ENCODE measurements around the gene COX4I1. TPM values are rescaled to one million over a fixed set of nuclear protein-coding genes. Genes with fewer than 3 reads are reported as not detected.

The COX4I1 gene
- total RNA-seq, 1 experiment from 2014 or later = 554 TPM

DNA sequence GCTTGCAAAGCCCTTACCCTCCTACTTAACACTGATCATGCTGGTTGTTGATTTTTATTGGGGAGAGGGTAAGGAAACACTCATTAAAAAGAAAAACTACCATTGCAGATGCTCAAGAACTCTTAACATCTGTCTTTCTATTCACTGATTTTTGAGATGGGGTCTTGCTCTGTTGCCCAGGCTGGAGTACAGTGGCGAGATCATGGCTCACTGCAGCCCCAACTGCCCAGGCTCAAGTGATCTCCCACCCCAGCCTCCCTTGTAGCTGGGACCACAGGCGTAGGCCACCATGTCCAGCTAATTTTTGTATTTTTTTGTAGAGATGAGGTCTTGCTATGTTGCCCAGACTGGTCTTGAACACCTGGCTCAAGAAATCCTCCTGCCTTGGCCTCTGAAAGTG, 14.7 kb upstream of the COX4I1 start:
- no peak for DNase-seq (ENCODE audit: low spot score)
- no TSS peak for BruUV-seq (replicated peaks)
- no peaks in the 10 kb centered on the region for H3K27me3 ChIP-seq (replicated peaks; ENCODE audit: insufficient read depth, low read depth, low read length, poor library complexity)
- POLR2A ChIA-PET (ENCODE audit: low non-redundant PET) = no interaction called here
- no peaks in the 10 kb centered on the region for H3K4me1 ChIP-seq (ENCODE audit: insufficient read depth, low read length, poor library complexity, severe bottlenecking)
- no peak overlapping the region for H3K4me3 ChIP-seq (ENCODE audit: low read depth, low read length, poor library complexity, severe bottlenecking)
- CTCF ChIA-PET = no interaction called here
- H3K36me3 ChIP-seq (ENCODE audit: insufficient read depth, low read length, poor library complexity, severe bottlenecking) = peaks cover 20% of the 10 kb centered on the region
- intact Hi-C loops (cut with micrococcal nuclease; ENCODE audit: unreplicated experiment) = no loop called here
- no peak overlapping the region for H3K27ac ChIP-seq (ENCODE audit: low read depth, low read length, poor library complexity, severe bottlenecking)
- TF ChIP-seq, protein P1, sequence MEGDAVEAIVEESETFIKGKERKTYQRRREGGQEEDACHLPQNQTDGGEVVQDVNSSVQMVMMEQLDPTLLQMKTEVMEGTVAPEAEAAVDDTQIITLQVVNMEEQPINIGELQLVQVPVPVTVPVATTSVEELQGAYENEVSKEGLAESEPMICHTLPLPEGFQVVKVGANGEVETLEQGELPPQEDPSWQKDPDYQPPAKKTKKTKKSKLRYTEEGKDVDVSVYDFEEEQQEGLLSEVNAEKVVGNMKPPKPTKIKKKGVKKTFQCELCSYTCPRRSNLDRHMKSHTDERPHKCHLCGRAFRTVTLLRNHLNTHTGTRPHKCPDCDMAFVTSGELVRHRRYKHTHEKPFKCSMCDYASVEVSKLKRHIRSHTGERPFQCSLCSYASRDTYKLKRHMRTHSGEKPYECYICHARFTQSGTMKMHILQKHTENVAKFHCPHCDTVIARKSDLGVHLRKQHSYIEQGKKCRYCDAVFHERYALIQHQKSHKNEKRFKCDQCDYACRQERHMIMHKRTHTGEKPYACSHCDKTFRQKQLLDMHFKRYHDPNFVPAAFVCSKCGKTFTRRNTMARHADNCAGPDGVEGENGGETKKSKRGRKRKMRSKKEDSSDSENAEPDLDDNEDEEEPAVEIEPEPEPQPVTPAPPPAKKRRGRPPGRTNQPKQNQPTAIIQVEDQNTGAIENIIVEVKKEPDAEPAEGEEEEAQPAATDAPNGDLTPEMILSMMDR (conservative IDR thresholded peaks at IDR 0.05; ENCODE audit: low read depth, low read length) = no peak
- TF ChIP-seq EZH2 (IDR thresholded peaks at IDR 0.05; ENCODE audit: borderline replicate concordance, low read depth, low read length, poor library complexity, severe bottlenecking) = no peak
- H3K9me3 ChIP-seq (ENCODE audit: low read depth, low read length, poor library complexity, severe bottlenecking) = no peaks in the 10 kb centered on the region

DNA sequence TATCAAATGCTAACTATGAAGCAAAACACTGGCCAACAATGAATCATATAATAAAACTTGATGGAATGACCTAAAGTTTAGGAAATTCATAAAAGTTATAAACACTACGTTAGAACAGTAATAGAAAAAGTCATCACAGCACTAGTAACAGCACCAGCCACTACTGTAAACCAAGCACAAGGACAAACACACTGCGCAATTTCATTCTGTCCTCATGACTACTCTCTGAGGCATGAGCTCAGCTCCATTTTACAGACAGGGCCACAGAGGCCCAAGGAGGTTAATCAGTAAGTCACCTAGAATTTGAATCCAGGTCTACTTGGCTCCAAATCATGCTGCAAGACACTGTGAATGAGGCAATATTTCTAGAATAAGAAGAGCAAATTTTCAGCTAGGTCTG, 13.6 kb upstream of the COX4I1 start:
- Histone ChIP-seq H3K4me3 (ENCODE audit: low read depth, low read length, poor library complexity, severe bottlenecking) (no peak overlapping the region), H3K27me3 (replicated peaks; ENCODE audit: insufficient read depth, low read depth, low read length, poor library complexity) (no peaks in the 10 kb centered on the region), H3K4me1 (ENCODE audit: insufficient read depth, low read length, poor library complexity, severe bottlenecking) (no peaks in the 10 kb centered on the region), H3K9me3 (ENCODE audit: low read depth, low read length, poor library complexity, severe bottlenecking) (no peaks in the 10 kb centered on the region), H3K27ac (ENCODE audit: low read depth, low read length, poor library complexity, severe bottlenecking) (no peak overlapping the region), H3K36me3 (ENCODE audit: insufficient read depth, low read length, poor library complexity, severe bottlenecking) (peaks cover 10% of the 10 kb centered on the region)
- intact Hi-C loops (cut with micrococcal nuclease; ENCODE audit: unreplicated experiment) = no loop called here
- TF ChIP-seq, protein P1 (conservative IDR thresholded peaks at IDR 0.05; ENCODE audit: low read depth, low read length) = no peak
- no peak for TF ChIP-seq EZH2 (IDR thresholded peaks at IDR 0.05; ENCODE audit: borderline replicate concordance, low read depth, low read length, poor library complexity, severe bottlenecking)
- POLR2A ChIA-PET (ENCODE audit: low non-redundant PET) = no interaction called here
- no TSS peak for BruUV-seq (replicated peaks)
- DNase-seq (ENCODE audit: low spot score) = no peak
- CTCF ChIA-PET = no interaction called here

DNA sequence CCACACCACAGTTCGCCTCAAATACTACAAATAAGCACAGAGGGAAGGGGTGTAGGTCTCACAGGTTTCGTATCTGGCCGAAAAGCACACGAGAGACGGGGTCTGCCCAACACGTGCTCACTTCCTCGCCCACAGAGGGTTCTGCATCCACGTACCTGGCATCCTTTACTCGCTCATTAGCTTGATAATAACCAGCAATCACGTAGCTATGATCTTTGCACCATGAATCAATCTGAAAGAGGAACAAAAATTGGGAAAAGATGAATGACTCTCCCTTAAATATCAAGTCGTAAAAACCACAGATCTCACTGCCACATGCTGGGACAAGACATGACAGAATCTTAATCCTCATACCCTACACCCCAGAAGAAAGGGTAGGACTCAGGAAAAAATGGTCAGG, 10.7 kb upstream of the COX4I1 start:
- ChIA-PET POLR2A (ENCODE audit: low non-redundant PET) (no interaction called here), CTCF (no interaction called here)
- H3K36me3 ChIP-seq (ENCODE audit: insufficient read depth, low read length, poor library complexity, severe bottlenecking) = peaks cover 26% of the 10 kb centered on the region

More for the DNA sequence above, 10.7 kb upstream of the COX4I1 start:
- intact Hi-C loops (cut with micrococcal nuclease; ENCODE audit: unreplicated experiment) = no loop called here
- Histone ChIP-seq H3K4me3 (ENCODE audit: low read depth, low read length, poor library complexity, severe bottlenecking) (no peak overlapping the region), H3K9me3 (ENCODE audit: low read depth, low read length, poor library complexity, severe bottlenecking) (no peaks in the 10 kb centered on the region), H3K27me3 (replicated peaks; ENCODE audit: insufficient read depth, low read depth, low read length, poor library complexity) (no peaks in the 10 kb centered on the region), H3K27ac (ENCODE audit: low read depth, low read length, poor library complexity, severe bottlenecking) (no peak overlapping the region), H3K4me1 (ENCODE audit: insufficient read depth, low read length, poor library complexity, severe bottlenecking) (no peaks in the 10 kb centered on the region)
- no peak for DNase-seq (ENCODE audit: low spot score)
- BruUV-seq (replicated peaks) = no TSS peak
- TF ChIP-seq, protein P1 (conservative IDR thresholded peaks at IDR 0.05; ENCODE audit: low read depth, low read length) = no peak
- TF ChIP-seq EZH2 (IDR thresholded peaks at IDR 0.05; ENCODE audit: borderline replicate concordance, low read depth, low read length, poor library complexity, severe bottlenecking) = no peak

Data from A673 (cell line).